Activated CD8-positive, alpha-beta memory T cell treated with anti-CD3 and anti-CD28 coated beads for 24 hours (primary cell): ENCODE data around the gene ANOS1.

Experiments used
- DNase-seq: peaks from one replicate; pipeline ENCODE4 v3.0.0-alpha.2; 2020

Gene ANOS1

DNA sequence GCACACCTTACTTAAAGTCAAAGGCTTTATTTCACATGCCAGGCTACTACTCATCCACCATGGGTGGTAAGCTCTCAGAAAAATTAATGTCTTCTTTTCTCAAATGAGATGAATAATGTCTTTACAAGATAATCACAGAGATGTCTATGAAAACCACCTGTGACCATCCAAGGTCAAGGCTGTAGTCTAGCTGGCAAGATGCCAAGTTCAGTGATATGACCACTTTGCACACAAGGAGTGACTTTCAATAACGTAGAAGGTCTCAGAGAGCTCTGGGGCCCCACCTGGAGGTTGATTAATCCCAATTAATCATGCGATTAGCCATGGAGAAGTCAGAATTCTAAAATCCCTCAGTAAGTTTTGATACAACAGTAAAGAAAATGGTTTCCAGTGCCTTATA is 20.5 kb downstream of the ANOS1 start:
- no peak for DNase-seq

DNA sequence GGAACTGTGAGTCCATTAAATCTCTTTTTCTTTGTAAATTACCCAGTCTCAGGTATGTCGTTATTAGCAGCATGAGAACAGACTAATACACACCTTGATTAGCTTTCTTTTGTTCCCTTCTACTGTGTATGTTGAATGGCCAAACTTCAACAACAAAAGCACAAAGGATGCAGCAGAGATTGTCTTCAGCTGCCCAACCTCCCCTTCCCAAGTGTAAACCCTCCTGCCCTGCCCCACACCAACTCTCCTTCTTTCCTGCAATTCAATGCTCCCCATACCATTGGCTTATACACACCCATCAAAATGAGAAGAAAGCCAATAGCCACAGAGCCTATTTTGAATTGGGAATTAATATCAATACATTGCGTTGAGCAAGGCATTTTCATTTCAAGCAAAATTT is 27.8 kb downstream of the ANOS1 start:
- DNase-seq, result no peak

GRCh38 chrX:8692871-8693270 is 39.1 kb downstream of the ANOS1 start:
- no peak for DNase-seq

DNA sequence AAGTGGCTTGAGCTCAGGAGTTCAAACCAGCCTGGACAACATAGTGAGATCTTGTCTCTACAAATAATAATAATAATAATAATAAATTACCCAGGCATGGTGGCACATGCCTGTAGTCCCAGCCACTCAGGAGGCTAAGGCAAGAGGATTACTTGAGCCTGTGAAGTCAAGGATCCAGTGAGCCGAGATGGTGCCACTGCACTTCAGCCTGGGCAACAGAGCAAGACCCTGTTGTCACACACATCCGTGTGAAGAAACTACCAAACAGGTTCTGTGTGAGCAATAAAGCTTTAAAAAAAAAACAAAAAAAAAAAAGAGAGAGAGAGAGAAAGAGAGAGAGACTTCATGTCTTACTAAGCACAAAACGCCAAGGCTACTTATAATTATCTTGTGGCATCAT is 42.5 kb downstream of the ANOS1 start:
- no peak for DNase-seq

DNA sequence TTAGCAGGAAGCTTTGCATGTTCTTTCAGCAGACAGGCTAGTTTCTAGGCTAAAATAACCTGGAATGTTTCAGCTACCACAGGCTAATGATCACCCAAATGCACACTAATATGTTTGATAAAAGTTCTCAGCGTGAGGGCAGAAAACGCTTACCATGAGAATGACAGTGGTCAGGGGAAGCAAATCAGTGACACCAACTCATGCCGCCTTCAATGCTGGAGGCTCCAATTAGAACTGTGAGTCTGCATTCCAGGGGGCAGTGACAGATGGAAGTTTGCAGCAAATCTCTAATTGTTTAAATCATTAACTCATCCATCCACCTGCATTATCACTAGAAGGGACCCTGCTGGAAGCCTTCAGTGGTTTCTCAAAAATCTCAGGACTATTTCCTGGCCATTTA is 43.2 kb downstream of the ANOS1 start:
- DNase-seq, result no peak

DNA sequence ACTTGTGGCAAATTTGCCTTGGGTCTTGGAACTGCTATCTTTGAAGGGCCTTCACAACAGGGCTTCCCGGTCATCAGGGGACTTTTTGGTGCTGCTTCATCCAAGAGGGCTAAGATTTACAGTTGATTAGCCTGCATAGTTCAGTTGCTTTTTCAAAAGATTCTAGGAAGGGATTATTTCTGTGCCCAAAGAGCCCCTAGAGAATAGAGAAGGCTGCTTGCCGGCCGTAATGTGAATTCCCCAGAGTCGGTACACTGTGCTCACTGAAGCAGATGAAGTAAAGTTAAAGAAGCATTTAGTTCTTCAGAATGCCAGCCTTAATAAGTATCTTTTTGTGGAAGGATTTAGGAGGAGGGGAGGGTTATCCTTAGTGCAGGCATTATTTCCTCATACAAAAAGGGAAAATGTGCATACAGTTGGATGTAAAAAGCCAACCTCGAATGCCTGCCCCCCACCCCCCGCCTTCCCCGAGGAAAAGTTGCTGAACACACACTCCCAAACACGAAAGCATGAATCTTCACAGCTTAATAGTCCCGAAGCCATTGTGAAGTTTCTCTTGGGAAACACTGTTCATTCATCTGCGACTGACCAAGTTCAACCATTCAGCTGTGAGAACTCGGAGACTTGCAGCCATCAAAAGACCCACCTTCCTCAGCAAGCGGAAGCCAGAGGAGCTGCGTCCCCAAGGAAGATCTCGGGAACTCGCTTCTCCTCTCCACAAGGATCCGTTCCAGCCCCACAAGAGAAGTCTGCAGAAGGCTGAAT is 47.6 kb downstream of the ANOS1 start:
- no peak for DNase-seq

DNA sequence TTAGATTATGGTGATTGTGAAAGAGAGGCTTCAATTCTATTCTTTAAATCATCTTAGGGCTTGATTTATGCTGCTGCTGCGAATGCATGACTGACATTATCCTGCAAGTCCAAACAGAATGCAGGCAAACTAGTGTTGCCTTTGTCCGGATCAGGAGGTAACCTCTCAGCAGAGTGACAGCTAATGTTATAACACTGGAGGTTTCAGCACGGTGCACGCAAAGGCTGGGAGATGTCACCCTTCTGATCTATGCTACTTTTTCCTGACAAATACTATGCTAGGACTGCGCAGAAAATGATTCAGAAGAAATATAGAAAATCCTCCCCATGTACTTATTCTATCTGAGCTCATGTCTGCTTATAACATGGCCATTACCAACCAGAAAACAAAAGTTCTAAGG is 48.2 kb downstream of the ANOS1 start:
- no peak for DNase-seq

- no peak for DNase-seq
These were observed 52.4 kb downstream of the ANOS1 start for GRCh38 chrX:8679550-8679949.

- no peak for DNase-seq
These were observed 56.8 kb downstream of the ANOS1 start for GRCh38 chrX:8675006-8675630.

DNA sequence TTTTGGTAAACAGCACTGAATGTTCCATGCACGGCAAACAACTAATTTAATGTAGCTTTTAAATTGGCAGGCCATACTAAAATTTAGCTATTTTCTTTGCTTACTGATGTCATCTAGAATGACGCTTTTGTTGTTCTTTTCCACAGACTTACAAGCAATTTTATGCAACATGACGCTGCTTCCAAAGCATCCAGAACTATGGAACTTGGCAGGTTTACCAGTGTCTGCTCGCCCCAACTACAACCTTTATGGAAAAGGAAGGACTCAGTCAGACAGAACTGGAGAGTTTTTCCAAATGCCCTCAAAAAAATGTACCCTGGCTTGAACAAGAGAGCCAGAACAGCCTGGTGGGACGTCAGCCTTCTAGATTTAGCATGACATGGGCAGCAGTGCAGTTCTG is 58.7 kb downstream of the ANOS1 start:
- no peak for DNase-seq

- no peak for DNase-seq
These were observed 59.8 kb downstream of the ANOS1 start for GRCh38 chrX:8672176-8672575.

DNA sequence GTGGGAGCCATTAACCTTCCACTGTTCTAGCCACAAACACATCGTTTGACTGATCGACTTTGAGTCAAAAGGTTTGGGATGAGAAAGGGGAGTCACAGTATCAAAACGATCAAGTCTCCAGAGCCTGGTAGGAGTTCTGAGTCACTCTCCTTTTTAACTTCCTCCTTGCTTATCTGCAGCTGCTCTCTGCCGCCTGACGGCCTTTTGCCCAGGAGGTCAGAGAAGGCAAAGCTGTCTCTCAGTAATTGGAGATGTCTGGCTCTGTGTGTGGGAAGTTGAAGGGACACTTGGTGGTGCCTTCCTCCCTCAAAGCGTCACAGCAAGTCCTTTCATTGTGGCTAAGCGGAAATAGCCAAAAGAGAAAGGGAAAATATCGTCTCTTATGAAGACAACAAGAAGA is 63.1 kb downstream of the ANOS1 start:
- DNase-seq, result no peak

- no peak for DNase-seq
These were observed 68.6 kb downstream of the ANOS1 start for GRCh38 chrX:8663325-8663724.

DNA sequence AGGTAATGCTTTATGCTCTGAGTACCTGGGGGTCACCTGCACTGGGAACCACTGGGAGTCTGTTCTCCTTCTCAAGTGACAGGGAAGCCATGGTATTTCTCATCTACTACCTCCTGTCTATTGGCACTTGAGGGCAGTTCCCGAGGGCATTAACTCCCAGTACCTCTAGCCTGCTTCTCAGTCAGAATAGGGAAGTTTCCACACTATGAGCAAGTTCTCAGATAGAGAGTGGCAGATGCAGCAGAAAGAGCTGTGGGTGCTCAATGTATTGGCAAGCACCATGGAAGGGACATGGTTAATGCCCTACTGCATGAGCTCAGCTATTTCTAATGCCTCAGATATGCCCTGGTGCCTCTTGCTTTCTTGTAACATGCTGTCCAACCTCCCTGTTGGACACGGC is 74.1 kb downstream of the ANOS1 start:
- no peak for DNase-seq

GRCh38 chrX:8653956-8654355 is 78.0 kb downstream of the ANOS1 start:
- DNase-seq, result no peak

DNA sequence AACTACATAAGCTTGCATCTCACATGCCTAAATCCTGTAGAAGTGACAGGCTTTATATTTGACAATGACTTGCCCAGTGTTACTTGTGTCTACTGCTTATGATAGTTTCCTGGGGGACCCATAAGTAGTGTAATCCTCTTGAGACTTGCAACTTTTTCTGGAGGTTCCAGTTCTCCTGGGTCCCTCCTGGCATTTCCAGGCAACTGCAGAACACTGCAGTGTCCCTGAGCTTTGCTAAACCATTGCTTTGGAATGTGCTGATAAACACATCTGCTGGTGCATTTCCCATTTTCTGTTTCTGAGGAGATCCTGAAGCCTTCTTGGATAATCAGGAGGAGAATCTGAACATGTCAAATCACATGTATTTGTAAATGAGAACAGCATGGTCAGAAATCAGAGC is 82.0 kb downstream of the ANOS1 start:
- DNase-seq, result no peak

GRCh38 chrX:8647176-8647575 is 84.8 kb downstream of the ANOS1 start:
- DNase-seq, result no peak

- DNase-seq, result no peak
These were observed 91.9 kb downstream of the ANOS1 start for GRCh38 chrX:8639949-8640475.

- DNase-seq, result no peak
These were observed 95.4 kb downstream of the ANOS1 start for GRCh38 chrX:8636497-8636896.

DNA sequence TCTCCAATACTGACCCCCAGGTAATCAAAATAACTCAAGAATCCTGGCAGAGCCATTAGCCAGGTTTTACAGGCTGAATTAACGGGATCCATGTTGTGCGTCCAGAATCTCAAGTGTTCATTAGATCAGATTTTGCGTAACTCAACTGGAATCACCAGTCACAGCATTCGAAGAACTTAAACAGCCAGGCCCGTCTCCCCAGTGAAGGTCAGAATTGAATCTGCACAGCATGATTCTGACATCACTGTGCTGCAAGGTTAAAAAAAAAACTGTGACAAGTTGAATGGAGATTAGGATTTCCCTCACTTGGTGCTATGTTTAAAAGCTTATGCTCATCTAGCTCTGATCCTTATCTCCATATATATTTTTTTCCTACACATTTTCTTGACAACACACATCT is 96.1 kb downstream of the ANOS1 start:
- no peak for DNase-seq

DNA sequence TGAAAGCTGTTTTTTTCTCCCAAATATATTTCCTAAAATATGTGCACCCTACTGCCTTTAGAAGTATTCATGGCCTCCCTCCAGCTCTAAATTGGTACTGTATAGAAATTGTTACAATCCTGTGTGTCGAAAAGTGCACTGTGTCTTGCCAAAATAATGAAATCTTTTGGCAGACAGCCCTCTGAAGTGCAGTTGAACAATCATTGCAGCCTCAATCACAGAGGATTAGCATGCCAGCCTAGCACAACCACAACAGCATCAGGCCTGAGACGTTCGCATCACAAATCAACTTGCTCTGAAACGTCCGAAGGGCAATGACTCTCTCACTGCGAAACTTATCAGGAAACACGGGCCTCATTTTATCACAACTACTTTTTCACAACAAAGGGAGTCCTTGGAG is 99.0 kb downstream of the ANOS1 start:
- no peak for DNase-seq

GRCh38 chrX:8629871-8630270 is 102.1 kb downstream of the ANOS1 start:
- no peak for DNase-seq

GRCh38 chrX:8627796-8628195 is 104.1 kb downstream of the ANOS1 start:
- no peak for DNase-seq

DNA sequence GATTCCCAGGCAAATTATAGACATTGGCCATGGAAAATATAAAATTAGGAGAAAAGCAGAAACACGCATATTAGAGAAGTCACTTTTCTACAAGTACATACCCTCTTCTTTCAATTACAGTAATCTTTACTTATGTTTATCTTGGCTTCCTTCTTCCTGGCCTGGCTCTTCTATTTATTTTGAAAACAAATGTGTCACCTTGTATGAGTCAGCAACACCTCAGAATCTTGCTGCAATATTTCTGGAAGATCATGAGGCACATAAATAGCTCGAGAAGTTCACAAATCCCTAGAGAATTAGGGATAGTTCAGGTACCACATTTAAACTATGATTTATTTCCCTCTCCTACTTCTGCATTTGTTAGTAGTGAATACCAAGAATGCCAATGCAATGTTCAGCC is 124.6 kb downstream of the ANOS1 start:
- DNase-seq, result no peak

- no peak for DNase-seq
These were observed 127.8 kb downstream of the ANOS1 start for GRCh38 chrX:8604131-8604530.
